ENCODE measurements around the gene MEP1A. TPM values are rescaled to one million over a fixed set of nuclear protein-coding genes. Genes with fewer than 3 reads are reported as not detected.
A peak's percentile ranks its signal among the peaks of the same experiment; 100 is the strongest.

Gene MEP1A
- total RNA-seq, 1 donor from 2014 or later, result not detected

- no peak for DNase-seq (ENCODE audit: extremely low read depth, low read depth, low spot score)
Observed at GRCh38 chr6:46776070-46776712, 17.0 kb upstream of the MEP1A start.

GRCh38 chr6:46777476-46778346 lies 15.5 kb upstream of the MEP1A start:
- DNase-seq (ENCODE audit: extremely low read depth, low read depth, low spot score), result no peak

- DNase-seq (ENCODE audit: extremely low read depth, low read depth, low spot score), result peak; percentile 34
Observed at GRCh38 chr6:46781478-46782378, 11.5 kb upstream of the MEP1A start.

GRCh38 chr6:46784535-46784934 lies 8.7 kb upstream of the MEP1A start:
- DNase-seq (ENCODE audit: extremely low read depth, low read depth, low spot score), result no peak

- DNase-seq (ENCODE audit: extremely low read depth, low read depth, low spot score), result no peak
Observed at GRCh38 chr6:46787871-46788540, 5.2 kb upstream of the MEP1A start.

GRCh38 chr6:46788791-46789190 lies 4.4 kb upstream of the MEP1A start:
- no peak for DNase-seq (ENCODE audit: extremely low read depth, low read depth, low spot score)

- DNase-seq (ENCODE audit: extremely low read depth, low read depth, low spot score), result no peak
Observed at GRCh38 chr6:46789434-46790354, 3.5 kb upstream of the MEP1A start.

- DNase-seq (ENCODE audit: extremely low read depth, low read depth, low spot score), result no peak
Observed at GRCh38 chr6:46790355-46790874, 2.8 kb upstream of the MEP1A start.

GRCh38 chr6:46792635-46793034 lies 554 bp upstream of the MEP1A start:
- DNase-seq (ENCODE audit: extremely low read depth, low read depth, low spot score), result no peak

GRCh38 chr6:46794068-46794467 lies 879 bp downstream of the MEP1A start:
- DNase-seq (ENCODE audit: extremely low read depth, low read depth, low spot score), result no peak

GRCh38 chr6:46795816-46796215 lies 2.6 kb downstream of the MEP1A start:
- DNase-seq (ENCODE audit: extremely low read depth, low read depth, low spot score), result no peak

GRCh38 chr6:46796848-46797580 lies 3.8 kb downstream of the MEP1A start:
- DNase-seq (ENCODE audit: extremely low read depth, low read depth, low spot score), result no peak

- DNase-seq (ENCODE audit: extremely low read depth, low read depth, low spot score), result no peak
Observed at GRCh38 chr6:46799657-46800056, 6.5 kb downstream of the MEP1A start.

- no peak for DNase-seq (ENCODE audit: extremely low read depth, low read depth, low spot score)
Observed at GRCh38 chr6:46808806-46809205, 15.6 kb downstream of the MEP1A start.

- DNase-seq (ENCODE audit: extremely low read depth, low read depth, low spot score), result no peak
Observed at GRCh38 chr6:46815130-46815529, 21.9 kb downstream of the MEP1A start.

- DNase-seq (ENCODE audit: extremely low read depth, low read depth, low spot score), result no peak
Observed at GRCh38 chr6:46816626-46817025, 23.4 kb downstream of the MEP1A start.

- DNase-seq (ENCODE audit: extremely low read depth, low read depth, low spot score), result no peak
Observed at GRCh38 chr6:46819561-46819960, 26.4 kb downstream of the MEP1A start.

GRCh38 chr6:46821458-46821881 lies 28.3 kb downstream of the MEP1A start:
- no peak for DNase-seq (ENCODE audit: extremely low read depth, low read depth, low spot score)

GRCh38 chr6:46828939-46829338 lies 35.8 kb downstream of the MEP1A start:
- DNase-seq (ENCODE audit: extremely low read depth, low read depth, low spot score), result no peak
